Stimulated activated CD4-positive, alpha-beta T cell treated with anti-CD3 and anti-CD28 coated beads, Interleukin-15, amount 100 ng/mL, for 1 hour (primary cell): ENCODE data around the gene SNRNP70.
A peak's percentile ranks its signal among the peaks of the same experiment; 100 is the strongest.
"Not testable (repeated sequence)": the region's sequence is repeated elsewhere in the genome, so short reads cannot be mapped to it uniquely, and the experiment has no call there.

Experiments used
- DNase-seq, 2 donors: peaks; one replicate each; pipeline ENCODE4 v3.0.0-alpha.2; 2020; ENCODE audit warnings: low read depth in 1 of 2, low spot score in 1 of 2

The SNRNP70 gene

GRCh38 chr19:49120325-49120683 is 35.1 kb downstream of the SNRNP70 start:
- no peak for DNase-seq

- no peak for DNase-seq
Measured at GRCh38 chr19:49120868-49121267, 35.6 kb downstream of the SNRNP70 start.

GRCh38 chr19:49121841-49122240 is 36.6 kb downstream of the SNRNP70 start:
- DNase-seq: not testable (repeated sequence)

- DNase-seq: not testable (repeated sequence)
Measured at GRCh38 chr19:49123285-49123684, 38.0 kb downstream of the SNRNP70 start.

- DNase-seq: no peak
Measured at GRCh38 chr19:49125025-49125731, 39.9 kb downstream of the SNRNP70 start.

GRCh38 chr19:49126575-49126974 is 41.3 kb downstream of the SNRNP70 start:
- DNase-seq: no peak

GRCh38 chr19:49127225-49127624 is 42.0 kb downstream of the SNRNP70 start:
- DNase-seq: not testable (repeated sequence)

- DNase-seq: peak; percentile 92
Measured at GRCh38 chr19:49127674-49128544, 42.7 kb downstream of the SNRNP70 start.

- no peak for DNase-seq
Measured at GRCh38 chr19:49128545-49129237, 43.4 kb downstream of the SNRNP70 start.

- no peak for DNase-seq
Measured at GRCh38 chr19:49129238-49129583, 44.0 kb downstream of the SNRNP70 start.

GRCh38 chr19:49130325-49130724 is 45.1 kb downstream of the SNRNP70 start:
- no peak for DNase-seq

- DNase-seq: no peak
Measured at GRCh38 chr19:49132974-49133609, 47.8 kb downstream of the SNRNP70 start.

GRCh38 chr19:49133621-49134454 is 48.6 kb downstream of the SNRNP70 start:
- DNase-seq: no peak

GRCh38 chr19:49135686-49136085 is 50.4 kb downstream of the SNRNP70 start:
- DNase-seq: no peak

GRCh38 chr19:49136771-49137171 is 51.5 kb downstream of the SNRNP70 start:
- DNase-seq: no peak

GRCh38 chr19:49140951-49141350 is 55.7 kb downstream of the SNRNP70 start:
- no peak for DNase-seq

- no peak for DNase-seq
Measured at GRCh38 chr19:49141352-49141751, 56.1 kb downstream of the SNRNP70 start.

GRCh38 chr19:49142866-49143335 is 57.6 kb downstream of the SNRNP70 start:
- peak in 1 of 2 donors; percentile 49 for DNase-seq

- DNase-seq: peak; percentile 53 to 73
Measured at GRCh38 chr19:49145573-49146407, 60.5 kb downstream of the SNRNP70 start.

- DNase-seq: not testable (repeated sequence)
Measured at GRCh38 chr19:49146408-49146770, 61.1 kb downstream of the SNRNP70 start.
